Glomerular endothelial cell (primary cell): ENCODE data around the gene KAT8. TPM values are rescaled to one million over a fixed set of nuclear protein-coding genes. Genes with fewer than 3 reads are reported as not detected.

Experiments used
- DNase-seq: peaks from one replicate; pipeline ENCODE4 v3.0.0-alpha.2; 2011; ENCODE audit warnings: low read depth, low spot score; ENCODE audit errors: extremely low read depth
- total RNA-seq: library from RNA; depleted of rRNA; stranded (reverse); fragments of >200 nt; gene quantifications from 2 replicates; pipeline ENCODE4 v1.2.3, GENCODE V29; 2015

The KAT8 gene
- total RNA-seq = 29.1 and 32.6 TPM in 2 replicates

DNA sequence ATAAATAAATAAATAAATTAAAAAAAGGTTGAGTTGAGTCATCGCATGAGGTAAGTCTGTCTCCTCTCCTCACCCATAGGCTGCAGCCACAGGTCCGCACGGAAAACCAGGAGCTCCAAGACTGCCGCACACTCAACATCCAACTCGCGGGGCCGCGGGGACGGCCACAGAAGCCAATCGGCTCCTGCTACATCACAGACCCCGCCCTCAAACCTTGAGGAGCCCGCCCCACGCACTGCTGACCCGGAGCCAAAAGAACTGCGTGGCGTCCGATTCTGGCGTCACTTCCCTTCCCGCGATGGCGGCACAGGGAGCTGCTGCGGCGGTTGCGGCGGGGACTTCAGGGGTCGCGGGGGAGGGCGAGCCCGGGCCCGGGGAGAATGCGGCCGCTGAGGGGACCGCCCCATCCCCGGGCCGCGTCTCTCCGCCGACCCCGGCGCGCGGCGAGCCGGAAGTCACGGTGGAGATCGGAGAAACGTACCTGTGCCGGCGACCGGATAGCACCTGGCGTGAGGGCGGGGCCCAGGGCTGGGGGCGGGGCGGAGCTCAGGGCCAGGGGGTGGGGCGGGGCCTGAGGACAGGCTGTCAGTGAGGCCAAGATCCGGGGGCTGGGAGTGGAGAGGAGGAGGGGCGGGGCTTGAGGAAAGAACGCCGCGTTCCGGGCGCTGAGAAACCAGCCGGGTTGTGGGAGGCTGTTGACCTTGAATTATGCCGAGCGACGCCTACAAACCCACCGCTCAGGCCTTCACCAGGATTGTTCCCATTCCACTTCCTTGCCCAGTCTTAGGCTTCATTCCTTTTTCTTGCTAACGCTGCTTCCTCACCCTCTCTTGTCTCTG is at the start of gene KAT8:
Gene KAT8 (plus strand): TSS at position 281 of the 839 bp plus-strand sequence. CDS start 18 bp downstream, at position 299.
- peak; percentile 80 for DNase-seq

DNA sequence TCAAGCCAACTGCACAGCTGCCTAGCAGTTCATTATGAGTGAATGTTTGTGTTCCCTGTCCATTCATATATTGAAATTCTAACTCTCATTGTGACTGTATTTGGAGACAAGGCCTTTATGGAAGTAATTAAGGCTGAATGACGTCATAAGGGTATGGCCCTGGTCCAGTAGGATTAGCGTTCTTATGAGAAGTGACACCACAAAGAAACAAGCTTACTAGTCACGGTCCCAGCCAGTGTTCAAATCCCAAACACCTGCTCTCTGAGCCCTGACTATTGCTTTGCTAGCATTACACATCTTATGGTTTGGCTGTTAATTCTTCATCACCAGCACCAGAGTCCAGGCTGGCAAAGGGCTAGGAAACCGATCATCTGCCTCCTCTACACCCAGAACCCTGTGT is 45.6 kb upstream of the KAT8 start:
- no peak for DNase-seq

- no peak for DNase-seq
Measured at GRCh38 chr16:31072540-31073141, 44.8 kb upstream of the KAT8 start.

DNA sequence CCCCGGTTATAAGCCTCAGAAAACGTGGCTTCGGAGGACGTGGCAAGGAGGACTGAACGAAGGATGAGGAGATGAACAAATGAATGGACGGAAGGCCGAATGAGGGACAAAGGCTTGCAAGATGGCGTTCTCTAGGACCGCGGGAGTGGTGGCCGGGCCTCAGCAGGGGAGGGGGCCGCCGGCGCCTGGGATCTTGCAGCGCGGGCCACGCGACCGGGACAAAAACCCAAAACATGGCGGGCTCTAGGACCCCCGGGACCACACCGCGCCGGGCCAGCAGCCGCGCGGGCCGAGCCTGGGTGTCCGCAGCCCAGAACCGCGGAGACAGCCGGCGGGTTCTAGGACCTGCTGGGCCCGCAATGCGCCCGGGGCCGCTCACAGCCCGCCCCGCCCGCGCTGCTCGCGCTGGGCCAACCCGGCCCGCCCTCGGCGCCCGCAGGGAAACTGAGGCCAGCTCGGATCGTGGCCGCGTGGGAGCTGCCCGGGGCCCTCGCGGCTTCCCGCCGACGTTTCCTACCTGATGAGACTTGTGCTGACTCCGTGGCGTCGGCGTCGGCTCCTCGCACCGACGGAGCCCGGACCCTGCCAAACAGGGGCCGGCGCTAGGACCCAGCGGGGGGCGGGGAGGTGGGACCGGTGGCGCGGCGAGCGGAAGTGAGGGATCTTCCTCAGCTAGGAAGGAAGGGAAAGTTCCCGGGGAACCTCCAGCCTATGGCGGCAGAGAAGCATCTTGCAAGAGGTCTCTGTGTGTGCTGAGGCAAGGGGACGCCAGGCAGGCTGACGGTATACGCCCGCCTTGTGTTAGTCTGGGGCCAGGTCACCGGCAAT is 44.1 kb upstream of the KAT8 start:
- no peak for DNase-seq

DNA sequence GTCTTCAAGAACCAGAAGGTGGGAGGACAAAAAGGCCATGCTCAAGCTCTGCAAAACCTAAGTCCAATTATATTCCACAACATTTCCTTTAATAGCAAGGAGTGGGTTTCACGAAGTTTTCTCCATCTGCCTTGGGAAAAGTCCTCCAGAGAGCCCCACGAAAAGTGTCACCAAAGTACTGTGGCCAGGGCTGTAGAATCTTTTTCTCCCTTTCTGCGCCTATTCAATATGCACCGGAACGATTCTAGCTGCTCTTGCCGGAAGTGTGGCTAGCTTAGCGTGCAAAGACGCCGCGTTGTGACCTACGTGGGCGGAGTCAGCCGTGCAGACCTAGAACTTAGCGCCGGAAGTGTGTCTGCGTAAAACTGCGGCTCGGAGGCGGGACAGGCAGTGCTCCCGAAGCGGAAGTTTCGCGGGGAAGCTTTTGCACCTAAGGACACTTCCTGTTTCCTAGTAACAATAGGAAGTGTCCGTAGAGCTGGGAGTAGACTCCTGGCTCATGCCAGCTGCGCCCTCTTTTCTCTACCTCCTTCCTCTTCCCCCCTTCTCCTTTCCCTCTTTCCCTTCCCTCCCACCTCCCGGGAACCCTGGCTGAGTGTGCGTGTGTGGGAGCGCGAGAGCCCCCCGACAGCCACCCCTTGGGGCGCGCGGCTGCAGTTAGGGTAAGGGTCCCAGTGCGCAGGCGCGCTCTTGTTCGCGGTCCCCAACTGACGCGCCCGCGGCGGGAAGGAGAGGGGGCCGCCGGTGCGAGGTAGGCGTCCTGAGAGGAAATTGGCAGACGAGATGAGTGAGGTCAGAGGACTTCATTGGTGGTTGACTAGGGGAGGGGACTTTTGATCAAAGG is 43.3 kb upstream of the KAT8 start, which contains the start of the genes ZNF646 and ZNF668:
Gene ZNF646 (plus strand): TSS at position 453 of the 844 bp plus-strand sequence. CDS start 1,903 bp downstream, outside the sequence.
Gene ZNF668 (minus strand): TSS at position 271 of the 844 bp plus-strand sequence. CDS start 9,781 bp downstream, outside the sequence.
- DNase-seq = peak; percentile 97

DNA sequence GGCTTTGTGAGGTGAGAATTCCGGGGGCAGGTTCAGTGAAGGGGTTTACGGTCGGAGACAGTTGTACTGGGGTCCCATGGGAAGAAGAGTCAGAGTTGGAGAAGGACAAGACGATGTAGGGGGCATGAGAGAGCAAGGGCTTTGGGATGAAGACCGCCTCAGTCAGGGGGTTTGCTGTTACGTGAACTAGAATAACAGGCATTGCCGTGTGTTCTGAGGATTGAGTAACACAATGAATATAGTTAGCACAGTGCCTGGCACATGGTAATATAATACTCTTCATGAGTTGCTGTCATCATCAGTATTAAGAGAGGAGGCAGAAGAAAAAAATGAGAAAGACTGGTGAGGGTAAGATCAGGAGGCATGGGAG is 42.7 kb upstream of the KAT8 start:
- DNase-seq = no peak

GRCh38 chr16:31076319-31076718 is 41.1 kb upstream of the KAT8 start:
- no peak for DNase-seq

DNA sequence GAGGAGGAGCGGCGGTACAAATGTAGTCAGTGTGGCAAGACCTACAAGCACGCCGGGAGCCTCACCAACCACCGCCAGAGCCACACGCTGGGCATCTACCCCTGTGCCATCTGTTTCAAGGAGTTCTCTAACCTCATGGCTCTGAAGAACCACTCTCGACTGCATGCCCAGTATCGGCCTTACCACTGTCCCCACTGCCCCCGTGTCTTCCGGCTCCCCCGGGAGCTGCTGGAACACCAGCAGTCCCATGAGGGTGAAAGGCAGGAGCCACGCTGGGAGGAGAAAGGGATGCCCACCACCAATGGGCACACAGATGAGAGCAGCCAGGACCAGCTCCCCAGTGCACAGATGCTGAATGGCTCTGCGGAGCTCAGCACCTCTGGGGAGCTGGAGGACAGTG is 40.4 kb upstream of the KAT8 start:
- DNase-seq = no peak

- no peak for DNase-seq
Measured at GRCh38 chr16:31077592-31078396, 39.7 kb upstream of the KAT8 start.

DNA sequence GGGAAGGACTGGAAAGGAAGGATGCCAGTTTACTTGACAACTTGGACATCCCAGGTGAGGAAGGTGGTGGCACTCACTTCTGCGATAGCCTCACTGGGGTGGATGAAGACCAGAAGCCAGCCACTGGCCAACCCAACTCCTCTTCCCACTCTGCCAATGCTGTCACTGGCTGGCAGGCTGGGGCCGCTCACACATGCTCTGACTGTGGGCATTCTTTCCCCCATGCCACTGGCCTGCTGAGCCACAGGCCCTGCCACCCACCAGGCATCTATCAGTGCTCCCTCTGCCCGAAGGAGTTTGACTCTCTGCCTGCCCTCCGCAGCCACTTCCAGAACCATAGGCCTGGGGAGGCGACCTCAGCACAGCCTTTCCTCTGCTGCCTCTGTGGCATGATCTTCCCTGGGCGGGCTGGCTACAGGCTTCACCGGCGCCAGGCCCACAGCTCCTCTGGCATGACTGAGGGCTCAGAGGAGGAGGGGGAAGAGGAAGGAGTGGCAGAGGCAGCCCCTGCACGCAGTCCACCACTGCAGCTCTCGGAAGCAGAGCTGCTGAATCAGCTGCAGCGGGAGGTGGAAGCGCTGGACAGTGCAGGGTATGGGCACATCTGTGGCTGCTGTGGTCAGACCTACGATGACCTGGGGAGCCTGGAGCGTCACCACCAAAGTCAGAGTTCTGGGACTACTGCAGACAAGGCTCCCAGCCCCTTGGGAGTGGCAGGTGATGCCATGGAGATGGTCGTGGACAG is 38.7 kb upstream of the KAT8 start:
- DNase-seq = no peak

DNA sequence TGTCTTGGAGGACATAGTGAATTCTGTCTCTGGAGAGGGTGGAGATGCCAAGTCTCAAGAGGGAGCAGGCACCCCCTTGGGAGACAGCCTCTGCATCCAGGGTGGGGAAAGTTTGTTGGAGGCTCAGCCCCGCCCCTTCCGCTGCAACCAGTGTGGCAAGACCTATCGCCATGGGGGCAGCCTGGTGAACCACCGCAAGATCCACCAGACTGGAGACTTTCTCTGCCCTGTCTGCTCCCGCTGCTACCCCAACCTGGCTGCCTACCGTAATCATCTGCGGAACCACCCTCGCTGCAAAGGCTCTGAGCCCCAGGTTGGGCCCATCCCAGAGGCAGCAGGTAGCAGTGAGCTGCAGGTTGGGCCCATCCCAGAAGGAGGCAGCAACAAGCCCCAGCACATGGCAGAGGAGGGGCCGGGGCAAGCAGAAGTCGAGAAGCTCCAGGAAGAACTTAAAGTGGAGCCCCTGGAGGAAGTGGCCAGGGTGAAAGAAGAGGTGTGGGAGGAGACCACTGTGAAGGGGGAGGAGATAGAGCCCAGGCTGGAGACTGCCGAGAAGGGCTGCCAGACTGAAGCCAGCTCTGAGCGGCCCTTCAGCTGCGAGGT is 38.0 kb upstream of the KAT8 start:
- no peak for DNase-seq

- no peak for DNase-seq
Measured at GRCh38 chr16:31080035-31080629, 37.3 kb upstream of the KAT8 start.

DNA sequence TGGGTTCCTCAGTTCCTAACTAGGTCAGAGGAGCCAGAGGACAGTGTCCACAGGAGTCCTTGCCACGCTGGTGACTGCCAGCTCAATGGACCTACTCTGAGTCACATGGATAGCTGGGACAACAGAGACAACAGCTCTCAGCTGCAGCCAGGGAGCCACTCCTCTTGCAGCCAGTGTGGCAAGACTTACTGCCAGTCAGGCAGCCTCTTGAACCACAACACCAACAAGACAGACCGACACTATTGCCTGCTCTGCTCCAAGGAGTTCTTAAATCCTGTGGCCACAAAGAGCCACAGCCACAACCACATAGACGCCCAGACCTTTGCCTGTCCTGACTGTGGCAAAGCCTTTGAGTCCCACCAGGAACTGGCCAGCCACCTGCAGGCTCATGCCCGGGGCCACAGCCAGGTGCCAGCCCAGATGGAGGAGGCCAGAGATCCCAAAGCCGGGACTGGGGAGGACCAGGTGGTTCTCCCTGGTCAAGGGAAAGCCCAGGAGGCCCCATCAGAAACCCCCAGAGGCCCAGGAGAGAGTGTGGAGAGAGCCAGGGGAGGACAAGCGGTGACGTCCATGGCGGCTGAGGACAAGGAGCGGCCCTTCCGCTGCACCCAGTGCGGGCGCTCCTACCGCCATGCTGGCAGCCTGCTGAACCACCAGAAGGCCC is 36.6 kb upstream of the KAT8 start:
- DNase-seq = no peak

DNA sequence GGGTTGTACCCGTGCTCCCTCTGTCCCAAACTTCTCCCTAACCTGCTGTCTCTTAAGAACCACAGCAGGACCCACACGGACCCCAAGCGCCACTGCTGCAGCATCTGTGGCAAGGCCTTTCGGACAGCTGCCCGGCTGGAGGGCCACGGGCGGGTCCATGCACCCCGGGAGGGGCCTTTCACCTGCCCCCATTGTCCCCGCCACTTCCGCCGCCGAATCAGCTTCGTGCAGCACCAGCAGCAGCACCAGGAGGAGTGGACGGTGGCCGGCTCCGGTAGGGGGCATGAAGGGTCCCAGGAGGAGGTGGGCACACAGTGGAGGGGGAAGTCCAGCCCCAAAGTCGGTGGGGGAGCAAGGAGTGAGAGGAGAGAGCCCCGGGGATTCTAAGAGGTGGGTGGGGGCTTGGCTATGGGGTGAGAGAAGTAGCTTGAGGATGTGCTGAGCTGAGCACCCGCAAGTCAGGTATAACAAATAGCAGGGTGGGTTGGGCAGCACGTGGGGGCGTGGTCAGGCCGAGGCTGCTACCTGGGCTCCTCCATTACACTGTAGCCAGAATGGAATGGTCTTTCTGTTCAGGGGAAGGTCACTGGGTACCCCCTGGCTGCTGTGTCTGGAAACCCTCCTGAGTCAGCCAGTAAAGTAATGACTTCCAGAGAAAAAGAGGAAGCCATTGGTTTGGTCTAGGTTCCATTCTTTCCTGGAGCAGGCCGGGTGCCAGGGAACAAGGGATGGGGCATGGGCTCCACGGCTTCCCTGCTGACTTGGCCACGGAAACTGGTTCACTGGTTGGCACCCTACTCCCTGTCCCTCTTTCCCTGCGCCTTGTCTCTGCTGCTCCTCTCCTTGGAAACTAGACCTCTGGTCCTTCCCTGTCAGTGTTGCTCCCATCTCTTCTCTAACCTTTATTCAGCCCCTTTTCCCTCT is 35.8 kb upstream of the KAT8 start:
- DNase-seq = no peak

DNA sequence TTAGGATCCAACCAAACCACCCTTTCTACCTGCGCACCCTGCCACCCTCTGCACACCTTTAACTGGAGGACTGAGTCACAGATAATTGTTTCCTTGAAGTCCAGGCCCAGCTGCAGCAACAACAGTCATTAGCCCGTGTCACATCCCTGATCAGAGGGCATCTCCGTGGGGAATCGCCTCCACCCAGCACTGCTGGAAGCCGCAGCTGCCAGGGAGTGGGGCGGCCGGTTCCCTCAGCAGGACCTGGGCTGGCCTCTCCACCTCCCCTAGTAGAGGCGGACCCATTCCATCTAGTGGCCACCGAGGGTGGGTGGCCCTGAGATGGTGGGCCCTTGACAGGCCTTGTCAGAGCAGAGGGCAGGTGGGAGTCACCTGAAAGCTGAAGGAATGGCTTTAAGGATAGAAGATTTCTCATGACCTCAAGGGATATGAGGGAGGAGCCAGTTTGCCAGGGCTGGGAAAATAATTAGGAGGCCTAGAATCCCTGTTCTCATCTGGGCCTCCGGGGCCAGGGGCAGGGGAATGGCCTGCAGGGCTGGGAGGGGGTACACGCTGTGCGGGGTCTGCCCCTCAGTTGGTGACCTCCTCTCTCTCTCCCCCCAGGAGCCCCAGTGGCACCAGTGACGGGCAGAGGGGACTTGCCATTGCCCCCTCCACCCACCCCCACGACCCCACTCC is 35.0 kb upstream of the KAT8 start:
- no peak for DNase-seq

DNA sequence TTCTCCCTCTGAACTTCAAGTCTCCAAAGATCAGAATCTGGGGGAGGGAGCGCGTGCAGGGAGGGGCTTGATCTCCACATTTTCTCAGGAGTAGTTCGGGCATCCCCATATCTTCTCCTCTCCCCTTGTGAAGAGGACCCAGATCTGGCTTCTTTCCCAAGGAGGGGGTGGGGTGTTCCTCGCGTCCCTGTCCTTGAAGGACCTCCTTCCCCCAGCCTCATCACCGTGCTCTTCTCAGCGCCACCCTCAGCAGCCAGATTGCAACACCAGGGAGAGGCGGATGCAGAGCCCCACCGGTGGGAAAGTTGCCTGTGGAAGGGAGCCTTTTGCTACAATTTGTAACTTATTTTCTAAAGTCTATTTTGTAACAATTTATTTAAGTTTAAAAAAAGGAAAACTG is 34.4 kb upstream of the KAT8 start:
- DNase-seq = no peak
